MCF 10A (cell line): ENCODE data around the gene FZD7. TPM values are rescaled to one million over a fixed set of nuclear protein-coding genes. Genes with fewer than 3 reads are reported as not detected.

ENCODE experiments used
- BruUV-seq: library from RNA; stranded (reverse); fragments of 400-500 nt; replicated peaks from 2 replicates; lab custom pipeline; 2021; lab: Mats Ljungman, UMichigan
- CTCF ChIA-PET: fragments of 300-600 bp; sonication (Branson Sonifier 250); formaldehyde crosslinking; extraction: SDS; loops from one replicate; lab custom pipeline; 2021; ENCODE audit warnings: antibody characterized with exemption, inconsistent platforms; lab: Yijun Ruan, JAX
- POLR2A ChIA-PET: fragments of 300-600, 350-650 bp; sonication (Branson Sonifier 250); formaldehyde crosslinking; extraction: SDS; loops from one replicate; lab custom pipeline; 2020; ENCODE audit warnings: antibody characterized with exemption, inconsistent platforms; lab: Yijun Ruan, JAX
- DNase-seq: peaks from one replicate; pipeline ENCODE4 v3.0.0-alpha.2; 2018; ENCODE audit not compliant: unreplicated experiment
- H3K27ac Mint-ChIP-seq: one replicate; pipeline ENCODE4 v1.8.0; 2022; ENCODE audit warnings: mild to moderate bottlenecking, low read depth, mixed read lengths; ENCODE audit not compliant: unreplicated experiment
- H3K27me3 Mint-ChIP-seq: one replicate; pipeline ENCODE4 v1.8.0; 2022; ENCODE audit warnings: mixed read lengths; ENCODE audit not compliant: insufficient read depth, unreplicated experiment
- H3K36me3 Mint-ChIP-seq: one replicate; pipeline ENCODE4 v1.8.0; 2022; ENCODE audit warnings: mild to moderate bottlenecking, moderate library complexity, mixed read lengths; ENCODE audit not compliant: insufficient read depth, unreplicated experiment
- H3K4me1 Mint-ChIP-seq: one replicate; pipeline ENCODE4 v1.8.0; 2022; ENCODE audit warnings: mixed read lengths; ENCODE audit not compliant: insufficient read depth, unreplicated experiment
- H3K4me3 Mint-ChIP-seq: one replicate; pipeline ENCODE4 v1.8.0; 2022; ENCODE audit warnings: mild to moderate bottlenecking, moderate library complexity, mixed read lengths; ENCODE audit not compliant: unreplicated experiment
- H3K9me3 Mint-ChIP-seq: one replicate; pipeline ENCODE4 v1.8.0; 2022; ENCODE audit warnings: mixed read lengths; ENCODE audit not compliant: unreplicated experiment
- CTCF ChIP-seq: fragments of 200-600 bp; IDR thresholded peaks from one replicate; pipeline ENCODE4 v1.8.0; 2022; ENCODE audit warnings: antibody characterized with exemption, mild to moderate bottlenecking; ENCODE audit not compliant: unreplicated experiment
- intact Hi-C: fragments of 100-400 bp; cut with micrococcal nuclease; formaldehyde crosslinking; loops from 2 replicates; pipeline ENCODE4 v1.14.1; 2022
- total RNA-seq: library from RNA; stranded (reverse); gene quantifications from 2 replicates; pipeline ENCODE4 v1.2.3, GENCODE V29; 2022

Gene FZD7
- total RNA-seq, 1 experiment from 2014 or later: 1.1 TPM

- no peak for DNase-seq
- intact Hi-C loops: no loop called here
- Mint-ChIP-seq H3K27ac (no peak overlapping the region), H3K4me3 (no peak overlapping the region), H3K4me1 (peaks cover 5% of the 10 kb centered on the region), H3K9me3 (no peaks in the 10 kb centered on the region), H3K36me3 (no peaks in the 10 kb centered on the region), H3K27me3 (peaks cover 29% of the 10 kb centered on the region)
- BruUV-seq: no TSS peak
- ChIA-PET POLR2A (interaction anchor here (0.6 kb wide), 1 partner anchor 8 kb away, joined by 3 read pairs; no protein-coding TSS in a partner anchor), CTCF (interaction anchor here (1.0 to 2.0 kb wide), 2 partner anchors 97 to 156 kb away, joined by 3 to 9 read pairs; no protein-coding TSS in a partner anchor)
- TF ChIP-seq CTCF: no peak
These were observed 17.0 kb upstream of the FZD7 start for GRCh38 chr2:202016579-202017227.

- POLR2A ChIA-PET: interaction anchor here (0.5 to 0.7 kb wide), 4 partner anchors 117 to 595 kb away, joined by 3 to 4 read pairs (median 3); no protein-coding TSS in a partner anchor
These were observed 15.7 kb upstream of the FZD7 start for GRCh38 chr2:202017940-202018339.

GRCh38 chr2:202018950-202019349 is 14.7 kb upstream of the FZD7 start:
- Mint-ChIP-seq H3K4me1 (peaks cover 4% of the 10 kb centered on the region), H3K4me3 (no peak overlapping the region), H3K9me3 (no peaks in the 10 kb centered on the region), H3K27me3 (peaks cover 10% of the 10 kb centered on the region), H3K36me3 (no peaks in the 10 kb centered on the region), H3K27ac (no peak overlapping the region)
- CTCF ChIA-PET: interaction anchor here (0.6 to 2.0 kb wide), 5 partner anchors 10 to 159 kb away, joined by 3 to 9 read pairs (median 3); no protein-coding TSS in a partner anchor
- no TSS peak for BruUV-seq
- intact Hi-C loops: no loop called here
- no peak for TF ChIP-seq CTCF
- DNase-seq: no peak
- POLR2A ChIA-PET: no interaction called here

More at GRCh38 chr2:202017940-202018339, 15.7 kb upstream of the FZD7 start:
- no peak for DNase-seq
- CTCF ChIA-PET: interaction anchor here (0.6 to 2.0 kb wide), 4 partner anchors 11 to 887 kb away, joined by 3 to 9 read pairs (median 4); no protein-coding TSS in a partner anchor
- no peak overlapping the region for H3K4me3 Mint-ChIP-seq
- intact Hi-C loops: no loop called here
- H3K36me3 Mint-ChIP-seq: no peaks in the 10 kb centered on the region
- H3K27ac Mint-ChIP-seq: no peak overlapping the region
- peaks cover 16% of the 10 kb centered on the region for H3K27me3 Mint-ChIP-seq
- BruUV-seq: no TSS peak
- no peaks in the 10 kb centered on the region for H3K9me3 Mint-ChIP-seq
- TF ChIP-seq CTCF: no peak
- H3K4me1 Mint-ChIP-seq: peaks cover 5% of the 10 kb centered on the region

GRCh38 chr2:202019689-202020450 is 13.8 kb upstream of the FZD7 start:
- no peaks in the 10 kb centered on the region for H3K9me3 Mint-ChIP-seq
- H3K27me3 Mint-ChIP-seq: peaks cover 13% of the 10 kb centered on the region
- ChIA-PET POLR2A (no interaction called here), CTCF (interaction anchor here (0.6 kb wide), 1 partner anchor 27 kb away, joined by 3 read pairs; no protein-coding TSS in a partner anchor)
- BruUV-seq: no TSS peak
- H3K4me3 Mint-ChIP-seq: no peak overlapping the region
- no peaks in the 10 kb centered on the region for H3K36me3 Mint-ChIP-seq
- H3K4me1 Mint-ChIP-seq: no peaks in the 10 kb centered on the region
- DNase-seq: no peak
- no peak for TF ChIP-seq CTCF
- intact Hi-C loops: no loop called here
- no peak overlapping the region for H3K27ac Mint-ChIP-seq
